Ureter (tissue), 1 donor: ENCODE data around the gene PRDM11. TPM values are rescaled to one million over a fixed set of nuclear protein-coding genes. Genes with fewer than 3 reads are reported as not detected.

Source experiments
- DNase-seq: peaks from one replicate; pipeline ENCODE4 v3.0.0-alpha.2; 2020; ENCODE audit warnings: low spot score
- total RNA-seq: library from RNA; stranded (reverse); gene quantifications from one replicate; pipeline ENCODE4 v1.2.4, GENCODE V29; 2023
- donor health status: DM: yes; HTN: yes; CAD: no.

The PRDM11 gene
- total RNA-seq, 1 donor from 2014 or later = 35.3 TPM

GRCh38 chr11:45141631-45142030 is 4.8 kb upstream of the PRDM11 start:
- DNase-seq = no peak

GRCh38 chr11:45142241-45143055 is 4.0 kb upstream of the PRDM11 start:
- no peak for DNase-seq

- no peak for DNase-seq
Observed at GRCh38 chr11:45143494-45143893, 2.9 kb upstream of the PRDM11 start.

- no peak for DNase-seq
Observed at GRCh38 chr11:45144126-45145082, 2.0 kb upstream of the PRDM11 start.

- DNase-seq = no peak
Observed at GRCh38 chr11:45145083-45145378, 1.4 kb upstream of the PRDM11 start.

- no peak for DNase-seq
Observed at GRCh38 chr11:45145379-45146071, 914 bp upstream of the PRDM11 start.

GRCh38 chr11:45147017-45147728 is 734 bp downstream of the PRDM11 start:
- DNase-seq = peak; percentile 96

GRCh38 chr11:45147891-45148675 is 1.6 kb downstream of the PRDM11 start:
- no peak for DNase-seq

- no peak for DNase-seq
Observed at GRCh38 chr11:45149483-45150056, 3.1 kb downstream of the PRDM11 start.

- DNase-seq = no peak
Observed at GRCh38 chr11:45150301-45150700, 3.9 kb downstream of the PRDM11 start.

- no peak for DNase-seq
Observed at GRCh38 chr11:45150943-45151342, 4.5 kb downstream of the PRDM11 start.

GRCh38 chr11:45151362-45151982 is 5.0 kb downstream of the PRDM11 start:
- DNase-seq = no peak

- no peak for DNase-seq
Observed at GRCh38 chr11:45152740-45153595, 6.5 kb downstream of the PRDM11 start.

- no peak for DNase-seq
Observed at GRCh38 chr11:45154276-45154675, 7.8 kb downstream of the PRDM11 start.

- no peak for DNase-seq
Observed at GRCh38 chr11:45155058-45155551, 8.7 kb downstream of the PRDM11 start.

GRCh38 chr11:45155627-45156180 is 9.3 kb downstream of the PRDM11 start:
- DNase-seq = no peak

GRCh38 chr11:45156201-45156600 is 9.8 kb downstream of the PRDM11 start:
- DNase-seq = no peak

GRCh38 chr11:45156741-45157140 is 10.3 kb downstream of the PRDM11 start:
- no peak for DNase-seq
